Liver (tissue), 9 donors: ENCODE measurements around the gene DIS3L2. TPM values are rescaled to one million over a fixed set of nuclear protein-coding genes. Genes with fewer than 3 reads are reported as not detected.

Experiments used
- DNase-seq: peaks from one replicate; pipeline ENCODE4 v3.0.0-alpha.2; 2017; ENCODE audit warnings: low spot score
- H3K27ac ChIP-seq, 2 donors: one replicate each; pipeline ENCODE4 v1.7.0; 2013; ENCODE audit warnings: inconsistent platforms in 2 of 2, low read length in 2 of 2, control low read depth in 1 of 2, low read depth in 1 of 2, mild to moderate bottlenecking in 1 of 2
- H3K27me3 ChIP-seq, 4 donors: one replicate each; pipeline versions ENCODE4 v1.6.1 to v1.7.0; 2013; ENCODE audit warnings: low read length in 3 of 4, inconsistent platforms in 1 of 4, mild to moderate bottlenecking in 1 of 4, moderate library complexity in 1 of 4; ENCODE audit not compliant: control insufficient read depth in 4 of 4, insufficient read depth in 4 of 4
- H3K36me3 ChIP-seq, 4 donors: one replicate each; pipeline versions ENCODE4 v1.6.1 to v1.7.0; 2013; ENCODE audit warnings: low read length in 3 of 4, mild to moderate bottlenecking in 3 of 4, low read depth in 1 of 4, moderate library complexity in 1 of 4; ENCODE audit not compliant: control insufficient read depth in 4 of 4, insufficient read depth in 3 of 4
- H3K4me1 ChIP-seq, 4 donors: one replicate each; pipeline versions ENCODE4 v1.6.1 to v1.7.0; 2013; ENCODE audit warnings: low read length in 3 of 4, mild to moderate bottlenecking in 3 of 4, moderate library complexity in 1 of 4; ENCODE audit not compliant: control insufficient read depth in 4 of 4, insufficient read depth in 4 of 4
- H3K4me3 ChIP-seq, 3 donors: one replicate each; pipeline versions ENCODE4 v1.6.1 to v1.7.0; 2013; ENCODE audit warnings: low read length in 3 of 3, control low read depth in 1 of 3, low read depth in 1 of 3, mild to moderate bottlenecking in 1 of 3
- H3K9ac ChIP-seq, 2 donors: one replicate each; pipeline ENCODE4 v1.7.0; 2013; ENCODE audit warnings: low read length in 2 of 2, mild to moderate bottlenecking in 2 of 2, moderate library complexity in 2 of 2, control low read depth in 1 of 2, low read depth in 1 of 2
- H3K9me3 ChIP-seq, 4 donors: one replicate each; pipeline versions ENCODE4 v1.6.1 to v1.7.0; 2013; ENCODE audit warnings: low read length in 3 of 4; ENCODE audit not compliant: control insufficient read depth in 4 of 4
- ATF3 ChIP-seq: IDR thresholded peaks from 2 replicates; pipeline ENCODE4 v1.6.1; 2016; ENCODE audit warnings: antibody characterized with exemption
- CTCF ChIP-seq: fragments of 150-350 bp; IDR thresholded peaks from 2 replicates; pipeline ENCODE4 v1.5.1; 2017; ENCODE audit warnings: improper control_type of control experiment, low read depth, low read length; ENCODE audit not compliant: missing input control
- EGR1 ChIP-seq, 2 donors: IDR thresholded peaks; 2 replicates each; pipeline ENCODE4 v1.6.1; 2016 to 2018; ENCODE audit warnings: antibody characterized with exemption in 2 of 2, low read depth in 2 of 2
- FOXA2 ChIP-seq: IDR thresholded peaks from 2 replicates; pipeline ENCODE4 v1.6.1; 2016; ENCODE audit warnings: antibody characterized with exemption
- HNF4A ChIP-seq, 2 donors: conservative IDR thresholded peaks; 2 replicates each; pipeline ENCODE4 v1.6.1; 2016; ENCODE audit warnings: antibody characterized with exemption in 2 of 2, mild to moderate bottlenecking in 2 of 2
- HNF4G ChIP-seq: IDR thresholded peaks from 2 replicates; pipeline ENCODE4 v1.6.1; 2016; ENCODE audit warnings: antibody characterized with exemption
- MAX ChIP-seq: IDR thresholded peaks from 2 replicates; pipeline ENCODE4 v1.6.1; 2016; ENCODE audit warnings: antibody characterized with exemption
- NR2F2 ChIP-seq: IDR thresholded peaks from 2 replicates; pipeline ENCODE4 v1.6.1; 2016; ENCODE audit warnings: antibody characterized with exemption
- RAD21 ChIP-seq, 2 donors: IDR thresholded peaks; 2 replicates each; pipeline ENCODE4 v1.6.1; 2016; ENCODE audit warnings: antibody characterized with exemption in 2 of 2, mild to moderate bottlenecking in 2 of 2
- REST ChIP-seq: IDR thresholded peaks from 2 replicates; pipeline ENCODE4 v1.6.1; 2016; ENCODE audit warnings: antibody characterized with exemption, mild to moderate bottlenecking
- RXRA ChIP-seq, 2 donors: IDR thresholded peaks; 2 replicates each; pipeline ENCODE4 v1.6.1; 2017 to 2018; ENCODE audit warnings: antibody characterized with exemption in 2 of 2, mild to moderate bottlenecking in 1 of 2
- SP1 ChIP-seq: IDR thresholded peaks from 2 replicates; pipeline ENCODE4 v1.6.1; 2018; ENCODE audit warnings: antibody characterized with exemption, mild to moderate bottlenecking
- TAF1 ChIP-seq: conservative IDR thresholded peaks from 2 replicates; pipeline ENCODE4 v1.6.1; 2016; ENCODE audit warnings: antibody characterized with exemption, mild to moderate bottlenecking
- YY1 ChIP-seq: IDR thresholded peaks from 2 replicates; pipeline ENCODE4 v1.6.1; 2016; ENCODE audit warnings: antibody characterized with exemption, mild to moderate bottlenecking
- WGBS: extraction: QIAGEN DNeasy Blood & Tissue Kit; methylation state at CpG from one replicate; pipeline ENCODE4 v1.1.7; 2013; 5-methylcytosine and 5-hydroxymethylcytosine counted together
- polyA plus RNA-seq, 2 donors: library from polyadenylated mRNA; stranded (reverse) in 1 of 2; unstranded in 1 of 2; fragments of 200-250 nt in 1 of 2; fragments of >200 nt in 1 of 2; fragmentation: Nextera tagmentation in 1 of 2; extraction: Ambion mirVana in 1 of 2; gene quantifications; one replicate each; pipeline versions ENCODE4 v1.2.1 to v1.2.3, GENCODE V29; 2013 to 2015
- total RNA-seq, 2 donors: library from RNA; depleted of rRNA; stranded (reverse); fragments of >200 nt; gene quantifications; one replicate each; pipeline ENCODE4 v1.2.3, GENCODE V29; 2014
- donor health status: healthy.
- donor health status: healthy.
- donor health status: healthy.
- donor health status: healthy.
- donor health status: healthy.

Gene DIS3L2
- total and polyA plus RNA-seq, 4 donors: 5.7 to 21.5 (median 8.8) TPM

GRCh38 chr2:231970461-231970860 is 8.9 kb downstream of the DIS3L2 start (continued):
- TF ChIP-seq TAF1 (no peak), REST (no peak), RAD21 (IDR thresholded peaks at IDR 0.05) (no peak)

GRCh38 chr2:231975001-231975400 is 13.5 kb downstream of the DIS3L2 start:
- 45% methylated on average over 2 of the region's 2 CpGs for WGBS
- TF ChIP-seq HNF4G: no peak
- no peak for TF ChIP-seq MAX
- peak; percentile 64 to 65 for TF ChIP-seq HNF4A (conservative IDR thresholded peaks at IDR 0.05)
- no peak for DNase-seq

GRCh38 chr2:231977430-231977829 is 15.9 kb downstream of the DIS3L2 start:
- WGBS: 58% methylated on average over 2 of the region's 2 CpGs
- no peak for TF ChIP-seq YY1
- TF ChIP-seq NR2F2: no peak
- no peak for TF ChIP-seq REST
- TF ChIP-seq ATF3: no peak
- TF ChIP-seq FOXA2: no peak
- TF ChIP-seq EGR1 (IDR thresholded peaks at IDR 0.05; ENCODE audit: low read depth in 2 of 2): no peak
- TF ChIP-seq RXRA (IDR thresholded peaks at IDR 0.05): no peak
- no peak for TF ChIP-seq HNF4G
- TF ChIP-seq CTCF: no peak
- no peak for TF ChIP-seq SP1
- H3K27ac ChIP-seq: no peak overlapping the region

More at GRCh38 chr2:231975001-231975400, 13.5 kb downstream of the DIS3L2 start:
- no peaks in the 10 kb centered on the region for H3K36me3 ChIP-seq
- no peaks in the 10 kb centered on the region for H3K9me3 ChIP-seq
- H3K27me3 ChIP-seq: no peaks in the 10 kb centered on the region
- H3K4me3 ChIP-seq: no peak overlapping the region
- H3K9ac ChIP-seq: no peak overlapping the region
- H3K27ac ChIP-seq: no peak overlapping the region
- H3K4me1 ChIP-seq: peaks cover 0 to 5% (median 2%) of the 10 kb centered on the region in 4 donors

More at GRCh38 chr2:231977430-231977829, 15.9 kb downstream of the DIS3L2 start:
- H3K9me3 ChIP-seq: no peaks in the 10 kb centered on the region
- no peak overlapping the region for H3K9ac ChIP-seq
- no peak for DNase-seq
- H3K4me3 ChIP-seq: no peak overlapping the region
- H3K27me3 ChIP-seq: no peaks in the 10 kb centered on the region
- no peaks in the 10 kb centered on the region for H3K36me3 ChIP-seq
- H3K4me1 ChIP-seq: peaks cover 0 to 5% (median 2%) of the 10 kb centered on the region in 4 donors
